ENCODE results near the gene XAB2. TPM values are rescaled to one million over a fixed set of nuclear protein-coding genes. Genes with fewer than 3 reads are reported as not detected.

XAB2 gene
- total RNA-seq, 1 experiment from 2014 or later: 48.0 TPM

DNA sequence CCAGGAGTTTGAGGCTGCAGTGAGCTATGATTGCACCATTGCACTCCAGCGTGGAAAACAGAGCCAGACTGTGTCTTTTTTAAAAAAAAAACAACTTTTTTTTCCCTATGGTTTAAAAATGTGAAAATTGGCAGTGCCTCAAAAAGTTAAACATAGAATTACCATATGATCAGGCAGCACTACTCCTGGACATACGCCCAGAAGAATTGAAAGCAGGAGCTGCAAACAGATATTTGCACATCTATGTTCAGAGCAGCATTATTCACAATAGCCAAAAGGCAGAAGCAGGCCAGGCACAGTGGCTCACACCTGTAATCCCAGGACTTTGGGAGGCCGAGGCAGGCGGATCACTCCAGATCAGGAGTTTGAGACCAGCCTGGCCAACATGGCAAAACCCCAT, 35.7 kb upstream of the XAB2 start:
- Histone ChIP-seq H3K9me3 (ENCODE audit: control insufficient read depth, low read depth, low read length) (no peaks in the 10 kb centered on the region), H3K14ac (ENCODE audit: insufficient read depth, low read length) (no peak overlapping the region), H3K18ac (ENCODE audit: insufficient read length, low read depth, low read length) (no peak overlapping the region), H3K27me3 (ENCODE audit: insufficient read depth, low read length) (peaks cover 2% of the 10 kb centered on the region), H2BK5ac (ENCODE audit: insufficient read length, low read length) (no peak overlapping the region), H2AFZ (ENCODE audit: low read length) (no peak overlapping the region), H3K79me1 (ENCODE audit: insufficient read depth, low read depth, low read length, poor library complexity, severe bottlenecking) (no peaks in the 10 kb centered on the region), H4K91ac (ENCODE audit: insufficient read length, low read depth, low read length) (no peak overlapping the region), H2BK15ac (ENCODE audit: low read depth, low read length) (no peak overlapping the region), H4K5ac (ENCODE audit: insufficient read length, low read depth, low read length) (no peak overlapping the region), H3K4ac (ENCODE audit: low read depth, low read length) (no peak overlapping the region), H3K79me2 (ENCODE audit: insufficient read depth, low read length) (no peaks in the 10 kb centered on the region), H2BK20ac (ENCODE audit: low read depth, low read length, poor library complexity, severe bottlenecking) (no peak overlapping the region), H2AK5ac (ENCODE audit: insufficient read length, low read length) (no peak overlapping the region), H4K20me1 (ENCODE audit: control insufficient read depth, insufficient read depth, insufficient read length) (no peaks in the 10 kb centered on the region), H2BK12ac (ENCODE audit: insufficient read length, low read depth, low read length) (no peak overlapping the region), H3K56ac (ENCODE audit: insufficient read length, low read depth, low read length) (no peak overlapping the region), H4K8ac (replicated peaks; ENCODE audit: insufficient read length, low read depth, low read length) (no peak overlapping the region), H3K4me2 (ENCODE audit: insufficient read depth, insufficient read length, low read length) (no peak overlapping the region), H3K4me1 (ENCODE audit: insufficient read depth, low read length) (no peaks in the 10 kb centered on the region), H2BK120ac (ENCODE audit: low read depth, low read length, poor library complexity, severe bottlenecking) (no peak overlapping the region), H3K23me2 (ENCODE audit: insufficient read length, low read depth, low read length, poor library complexity, severe bottlenecking) (peaks cover 6% of the 10 kb centered on the region), H3K23ac (ENCODE audit: insufficient read length, low read depth, low read length) (no peak overlapping the region), H3T11ph (ENCODE audit: low read length) (no peak overlapping the region), H3K9ac (ENCODE audit: extremely low read depth, insufficient read length, low read length) (no peak overlapping the region), H3K27ac (ENCODE audit: insufficient read length, low read depth, low read length) (no peak overlapping the region)
- peaks cover 0 to 3% of the 10 kb centered on the region in 2 experiments; a peak in 1 of 5 replicates for H3K9me3 Mint-ChIP-seq
- TF ChIP-seq, protein P1, sequence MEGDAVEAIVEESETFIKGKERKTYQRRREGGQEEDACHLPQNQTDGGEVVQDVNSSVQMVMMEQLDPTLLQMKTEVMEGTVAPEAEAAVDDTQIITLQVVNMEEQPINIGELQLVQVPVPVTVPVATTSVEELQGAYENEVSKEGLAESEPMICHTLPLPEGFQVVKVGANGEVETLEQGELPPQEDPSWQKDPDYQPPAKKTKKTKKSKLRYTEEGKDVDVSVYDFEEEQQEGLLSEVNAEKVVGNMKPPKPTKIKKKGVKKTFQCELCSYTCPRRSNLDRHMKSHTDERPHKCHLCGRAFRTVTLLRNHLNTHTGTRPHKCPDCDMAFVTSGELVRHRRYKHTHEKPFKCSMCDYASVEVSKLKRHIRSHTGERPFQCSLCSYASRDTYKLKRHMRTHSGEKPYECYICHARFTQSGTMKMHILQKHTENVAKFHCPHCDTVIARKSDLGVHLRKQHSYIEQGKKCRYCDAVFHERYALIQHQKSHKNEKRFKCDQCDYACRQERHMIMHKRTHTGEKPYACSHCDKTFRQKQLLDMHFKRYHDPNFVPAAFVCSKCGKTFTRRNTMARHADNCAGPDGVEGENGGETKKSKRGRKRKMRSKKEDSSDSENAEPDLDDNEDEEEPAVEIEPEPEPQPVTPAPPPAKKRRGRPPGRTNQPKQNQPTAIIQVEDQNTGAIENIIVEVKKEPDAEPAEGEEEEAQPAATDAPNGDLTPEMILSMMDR (conservative IDR thresholded peaks at IDR 0.05): no peak
- no peaks in the 10 kb centered on the region; a peak in 1 of 7 replicates for H3K36me3 Mint-ChIP-seq (ENCODE audit: insufficient read depth in 1 of 3, low read depth in 3 of 3)
- no peak overlapping the region for H3K4me3 Mint-ChIP-seq
- no peak for DNase-seq
- no CpG with 5 or more reads among the region's 4 CpGs for WGBS (ENCODE audit: extremely low coverage, insufficient read length, low lambda C conversion rate)
- no peak overlapping the region for H3K27ac Mint-ChIP-seq
- H3K4me1 Mint-ChIP-seq: peaks cover 0 to 7% of the 10 kb centered on the region in 2 experiments; a peak in 3 of 4 replicates
- peaks cover 81% of the 10 kb centered on the region for H3K27me3 Mint-ChIP-seq (ENCODE audit: low read depth)

Data from H9 (cell line).